HepG2 (cell line): Measurements from ENCODE around the gene RBBP6. TPM values are rescaled to one million over a fixed set of nuclear protein-coding genes. Genes with fewer than 3 reads are reported as not detected.

Source experiments
- ATAC-seq: fragments of 200-7000 bp; cut with Tn5 transposase; 3 replicates; pipeline ENCODE4 v1.9.1; 2020; ENCODE audit warnings: mild to moderate bottlenecking, moderate library complexity
- BruUV-seq: library from RNA; stranded (reverse); fragments of 400-500 nt; replicated peaks from 2 replicates; lab custom pipeline; 2021; lab: Mats Ljungman, UMichigan
- CTCF ChIA-PET: fragments of 300-600 bp; formaldehyde crosslinking; extraction: SDS; loops from one replicate; lab custom pipeline; 2021; ENCODE audit warnings: low total read pairs, inconsistent platforms, low intra/inter-chr PET ratio; lab: Yijun Ruan, JAX
- POLR2A ChIA-PET: fragments of 350-600 bp; sonication (Branson Sonifier 250); formaldehyde crosslinking; loops from one replicate; lab custom pipeline; 2020; ENCODE audit warnings: antibody characterized with exemption, inconsistent platforms; lab: Yijun Ruan, JAX
- DNase-seq: peaks from one replicate; pipeline ENCODE4 v3.0.0-alpha.2; 2015; ENCODE audit warnings: low spot score
- FAIRE-seq: peaks from 3 replicates; lab custom pipeline; 2011; peaks lifted over from hg19 to GRCh38; lab: Jason Lieb, UNC
- H2AFZ ChIP-seq: one replicate; pipeline ENCODE4 v1.6.1; 2011; ENCODE audit warnings: low read length, inconsistent platforms
- H3K27ac ChIP-seq: fragments of 300-600 bp; 3 replicates; pipeline ENCODE4 v1.8.0; 2011; ENCODE audit warnings: mixed run types, mild to moderate bottlenecking, mixed read lengths, low read length, inconsistent platforms; ENCODE audit not compliant: insufficient read depth; ENCODE audit errors: extremely low read length
- H3K27me3 ChIP-seq, 2 experiments: fragments of 200-600 bp in 1 of 2; 2 replicates in 1 of 2; 3 replicates in 1 of 2; pipeline versions ENCODE4 v1.6.0 to v1.8.0; 2011; ENCODE audit warnings: low read length in 2 of 2, mild to moderate bottlenecking in 2 of 2, moderate library complexity in 2 of 2, inconsistent platforms in 1 of 2; ENCODE audit not compliant: insufficient read depth in 2 of 2, control insufficient read depth in 1 of 2
- H3K36me3 ChIP-seq, 2 experiments: fragments of 200-600 bp in 1 of 2; replicated peaks in 1 of 2; 2 replicates in 1 of 2; 3 replicates in 1 of 2; pipeline versions ENCODE4 v1.5.1 to v1.8.0; 2011; ENCODE audit warnings: low read length in 2 of 2, inconsistent platforms in 1 of 2; ENCODE audit not compliant: insufficient read depth in 2 of 2, control insufficient read depth in 1 of 2
- H3K4me1 ChIP-seq: 2 replicates; pipeline ENCODE4 v1.5.1; 2012; ENCODE audit warnings: low read length, inconsistent platforms; ENCODE audit not compliant: insufficient read depth
- H3K4me2 ChIP-seq: 2 replicates; pipeline ENCODE4 v1.6.0; 2011; ENCODE audit warnings: low read depth, low read length, inconsistent platforms
- H3K4me3 ChIP-seq, 3 experiments: fragments of 200-600 bp in 1 of 3; sonication (generic), shearing (Covaris generic) in 1 of 3; replicated peaks in 1 of 3; 2 replicates each; pipeline ENCODE4 v1.5.1; 2011 to 2016; ENCODE audit warnings: low read length in 3 of 3, inconsistent platforms in 2 of 3, low read depth in 2 of 3, mild to moderate bottlenecking in 2 of 3, control low read depth in 1 of 3, mixed read lengths in 1 of 3; ENCODE audit not compliant: insufficient read depth in 1 of 3
- H3K79me2 ChIP-seq: one replicate; pipeline ENCODE4 v1.6.1; 2011; ENCODE audit warnings: low read length, inconsistent platforms; ENCODE audit not compliant: insufficient read depth
- H3K9ac ChIP-seq: 2 replicates; pipeline ENCODE4 v1.6.0; 2011; ENCODE audit warnings: mild to moderate bottlenecking, low read depth, low read length, inconsistent platforms; ENCODE audit not compliant: insufficient read depth
- H3K9me3 ChIP-seq: 2 replicates; pipeline ENCODE4 v1.5.1; 2012; ENCODE audit warnings: mild to moderate bottlenecking, low read length
- H4K20me1 ChIP-seq: 2 replicates; pipeline ENCODE4 v1.6.0; 2011; ENCODE audit warnings: inconsistent platforms, mild to moderate bottlenecking, low read length, moderate library complexity; ENCODE audit not compliant: insufficient read depth
- ARNTL ChIP-seq: sonication (generic); formaldehyde crosslinking; IDR thresholded peaks from 2 replicates; pipeline ENCODE4 v1.4.0; 2020; ENCODE audit warnings: mild to moderate bottlenecking, missing genetic modification reagents
- CEBPG ChIP-seq: IDR thresholded peaks from 2 replicates; pipeline ENCODE4 v1.6.1; 2016
- ELK4 ChIP-seq: sonication (generic); formaldehyde crosslinking; IDR thresholded peaks from 2 replicates; pipeline ENCODE4 v1.9.0; 2021; ENCODE audit warnings: missing genetic modification reagents, borderline replicate concordance
- FOXK2 ChIP-seq: fragments of 450-650 bp; IDR thresholded peaks from 2 replicates; pipeline ENCODE4 v1.6.1; 2016
- HNF1A ChIP-seq, 2 experiments: sonication (generic) in 1 of 2; formaldehyde crosslinking in 1 of 2; IDR thresholded peaks; 2 replicates each; pipeline versions ENCODE4 v1.4.0 to v1.6.1; 2016 to 2020; ENCODE audit warnings: borderline replicate concordance in 1 of 2, low read depth in 1 of 2, mild to moderate bottlenecking in 1 of 2, missing genetic modification reagents in 1 of 2
- MZF1 ChIP-seq: sonication (generic); formaldehyde crosslinking; IDR thresholded peaks from 2 replicates; pipeline ENCODE4 v1.8.1; 2023; ENCODE audit warnings: mild to moderate bottlenecking, missing genetic modification reagents, borderline replicate concordance
- PHF20 ChIP-seq: sonication (generic); formaldehyde crosslinking; IDR thresholded peaks from 2 replicates; pipeline ENCODE4 v1.5.0; 2020; ENCODE audit warnings: mild to moderate bottlenecking, missing genetic modification reagents
- SRF ChIP-seq: IDR thresholded peaks from 2 replicates; pipeline ENCODE4 v1.6.1; 2011; ENCODE audit warnings: mild to moderate bottlenecking, low read depth, low read length, moderate library complexity
- SUZ12 ChIP-seq: fragments of 150-350 bp; IDR thresholded peaks from 2 replicates; pipeline ENCODE4 v1.6.1; 2014; ENCODE audit warnings: low read depth, low read length
- ZMYM3 ChIP-seq: sonication (generic); formaldehyde crosslinking; IDR thresholded peaks from 2 replicates; pipeline ENCODE4 v1.5.1; 2020; ENCODE audit warnings: mild to moderate bottlenecking, missing genetic modification reagents
- ZNF138 ChIP-seq: sonication (generic); formaldehyde crosslinking; IDR thresholded peaks from 2 replicates; pipeline ENCODE4 v1.5.0; 2020; ENCODE audit warnings: mild to moderate bottlenecking, low read depth, missing genetic modification reagents
- ZNF646 ChIP-seq: sonication (generic); formaldehyde crosslinking; IDR thresholded peaks from 2 replicates; pipeline ENCODE4 v1.9.0; 2021; ENCODE audit warnings: mild to moderate bottlenecking, missing genetic modification reagents
- ZNF709 ChIP-seq: sonication (generic); formaldehyde crosslinking; IDR thresholded peaks from 2 replicates; pipeline ENCODE4 v1.5.0; 2020; ENCODE audit warnings: mild to moderate bottlenecking, missing genetic modification reagents
- ZNF878 ChIP-seq: sonication (generic); formaldehyde crosslinking; IDR thresholded peaks from 2 replicates; pipeline ENCODE4 v1.8.1; 2023; ENCODE audit warnings: mild to moderate bottlenecking, missing genetic modification reagents, moderate library complexity
- WGBS: methylation state at CpG from one replicate; pipeline ENCODE4 v1.1.6; 2017; ENCODE audit warnings: low lambda C conversion rate; 5-methylcytosine and 5-hydroxymethylcytosine counted together
- in situ Hi-C: cut with HindIII; loops from 2 replicates; pipeline ENCODE4 v1.10.0; 2017; ENCODE audit warnings: low pct_unique_long_range_greater_than_20kb; ENCODE audit not compliant: extremely low pct_ligation_motif_present
- intact Hi-C: fragments of 100-400 bp; cut with micrococcal nuclease; formaldehyde crosslinking; loops from one replicate; pipeline ENCODE4 v1.10.0; 2022; ENCODE audit not compliant: unreplicated experiment
- polyA plus RNA-seq, 8 experiments: library from polyadenylated mRNA; depleted of rRNA in 3 of 8; stranded (reverse) in 7 of 8; unstranded in 1 of 8; fragments of >200 nt; fragmentation: Illumina TruSeq in 4 of 8; extraction: Trizol in 4 of 8; gene quantifications; 2 replicates each; pipeline versions ENCODE4 v1.2.1 to v1.2.3, GENCODE V29; 2011 to 2016; ENCODE audit warnings: low read depth in 4 of 8, missing spikeins in 1 of 8, mixed read lengths in 1 of 8; ENCODE audit not compliant: insufficient read depth in 1 of 8
- total RNA-seq, 5 experiments: library from RNA; depleted of rRNA; stranded (reverse); fragments of >200 nt; fragmentation: Illumina TruSeq; extraction: Trizol; gene quantifications; 2 replicates each; pipeline ENCODE4 v1.2.3, GENCODE V29; 2016; ENCODE audit warnings: low read depth in 1 of 5

RBBP6 gene
- total and polyA plus RNA-seq, 2 of the 13 experiments (the other 11 are each of a cell fraction or from before 2014, with no cell fraction given) = 37.1 to 70.9 TPM

- Histone ChIP-seq H3K4me2 (no peak overlapping the region; the same call in 1 of the 2 replicates), H3K27me3 (peaks cover 0 to 31% of the 10 kb centered on the region in 2 experiments; a peak in 3 of 5 replicates), H3K27ac (no peak overlapping the region), H3K4me3 (no peak overlapping the region), H3K36me3 (no peaks in the 10 kb centered on the region), H3K9ac (no peak overlapping the region), H3K79me2 (no peaks in the 10 kb centered on the region), H3K9me3 (no peaks in the 10 kb centered on the region), H3K4me1 (no peaks in the 10 kb centered on the region), H4K20me1 (no peaks in the 10 kb centered on the region), H2AFZ (no peak overlapping the region)
- ATAC-seq (peak; percentile 42; the same call in 2 of the 3 replicates), FAIRE-seq (no peak), DNase-seq (no peak)
- intact Hi-C loops (no loop called here), in situ Hi-C loops (no loop called here)
- WGBS = 28% methylated on average over 4 of the region's 4 CpGs
- ChIA-PET CTCF (no interaction called here), POLR2A (no interaction called here)
- BruUV-seq = no TSS peak
- TF ChIP-seq ZNF138 (CRISPR knock-in tag) = no peak
- TF ChIP-seq MZF1 (CRISPR knock-in tag) = no peak
- no peak for TF ChIP-seq ZNF878 (CRISPR knock-in tag)
- TF ChIP-seq ELK4 (CRISPR knock-in tag) = no peak
- TF ChIP-seq SRF = no peak
- no peak for TF ChIP-seq PHF20 (CRISPR knock-in tag)
- no peak for TF ChIP-seq ZNF709 (CRISPR knock-in tag)
- no peak for TF ChIP-seq ARNTL (CRISPR knock-in tag)
- TF ChIP-seq HNF1A (IDR thresholded peaks at IDR 0.05; ENCODE audit: low read depth) = no peak
- TF ChIP-seq HNF1A (CRISPR knock-in tag; IDR thresholded peaks at IDR 0.05; ENCODE audit: borderline replicate concordance) = no peak
- no peak for TF ChIP-seq ZMYM3 (CRISPR knock-in tag)
- no peak for TF ChIP-seq ZNF646 (CRISPR knock-in tag)
- TF ChIP-seq CEBPG = no peak
- no peak for TF ChIP-seq FOXK2
- no peak for TF ChIP-seq SUZ12
Measured at GRCh38 chr16:24609417-24609739, 70.0 kb downstream of the RBBP6 start.
